ENCODE measurements around the gene RASL10A.
A peak's percentile ranks its signal among the peaks of the same experiment; 100 is the strongest.

The RASL10A gene

DNA sequence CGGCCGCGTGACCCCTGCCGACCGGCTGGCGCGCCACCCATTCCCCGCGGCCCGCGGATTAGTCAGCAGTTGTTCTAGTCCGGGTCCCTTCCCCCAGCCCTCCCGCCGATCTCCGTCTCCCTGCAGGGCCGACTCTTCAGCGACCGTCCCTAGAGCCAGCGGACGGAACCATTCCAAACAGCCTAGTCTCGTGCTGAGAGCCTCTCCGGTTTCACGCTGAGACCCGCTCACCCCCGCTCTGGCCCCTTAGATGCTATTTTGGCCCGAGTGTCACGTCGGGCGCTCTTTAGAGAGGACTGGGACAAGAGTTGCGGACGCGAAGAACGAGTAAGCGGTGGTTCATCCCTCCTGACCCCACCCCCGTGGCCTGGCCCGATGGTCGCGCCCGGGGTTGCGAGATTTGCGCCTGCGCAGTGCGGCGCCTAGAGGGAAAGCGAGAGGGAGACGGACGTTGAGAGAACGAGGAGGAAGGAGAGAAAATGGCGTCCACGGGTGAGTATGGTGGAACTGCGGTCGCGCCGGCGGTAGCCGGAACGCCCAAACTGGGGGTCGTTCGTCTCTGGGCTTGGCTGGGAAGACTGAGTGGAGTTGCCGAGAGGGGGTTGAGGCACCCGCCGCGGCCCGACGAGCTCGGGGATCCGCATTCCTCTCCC, 47.5 kb downstream of the RASL10A start, which contains the start of the genes EWSR1 and RHBDD3:
Gene EWSR1, plus strand, starts transcription at position 411 of the 653 bp plus-strand sequence. Its CDS starts 69 bp downstream, at position 480.
Gene RHBDD3, minus strand, starts transcription at position 124 of the 653 bp plus-strand sequence. CDS start 2,355 bp downstream, outside the sequence.
- peak; percentile 94 for DNase-seq (ENCODE audit: low read depth)

DNA sequence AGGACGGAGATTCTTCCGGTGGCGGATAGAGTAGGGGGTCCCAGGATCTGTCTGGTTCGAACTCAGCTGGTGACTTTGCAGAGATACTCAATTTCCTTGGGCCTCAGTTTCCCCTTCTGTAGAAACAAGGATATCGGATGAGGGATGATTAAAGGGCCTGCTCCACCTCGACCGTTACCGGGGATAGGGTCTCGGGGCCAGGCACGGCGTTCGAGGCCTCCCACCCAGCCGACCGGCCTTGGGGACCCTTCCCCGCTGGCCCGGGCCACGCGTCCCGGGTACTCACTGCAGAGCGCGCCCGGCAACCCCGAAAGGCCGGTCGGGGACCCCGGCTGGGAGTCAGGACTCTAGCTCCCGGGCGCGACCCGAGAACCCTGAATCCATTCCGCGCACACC, 48.0 kb downstream of the RASL10A start:
- DNase-seq (ENCODE audit: low read depth), result no peak

DNA sequence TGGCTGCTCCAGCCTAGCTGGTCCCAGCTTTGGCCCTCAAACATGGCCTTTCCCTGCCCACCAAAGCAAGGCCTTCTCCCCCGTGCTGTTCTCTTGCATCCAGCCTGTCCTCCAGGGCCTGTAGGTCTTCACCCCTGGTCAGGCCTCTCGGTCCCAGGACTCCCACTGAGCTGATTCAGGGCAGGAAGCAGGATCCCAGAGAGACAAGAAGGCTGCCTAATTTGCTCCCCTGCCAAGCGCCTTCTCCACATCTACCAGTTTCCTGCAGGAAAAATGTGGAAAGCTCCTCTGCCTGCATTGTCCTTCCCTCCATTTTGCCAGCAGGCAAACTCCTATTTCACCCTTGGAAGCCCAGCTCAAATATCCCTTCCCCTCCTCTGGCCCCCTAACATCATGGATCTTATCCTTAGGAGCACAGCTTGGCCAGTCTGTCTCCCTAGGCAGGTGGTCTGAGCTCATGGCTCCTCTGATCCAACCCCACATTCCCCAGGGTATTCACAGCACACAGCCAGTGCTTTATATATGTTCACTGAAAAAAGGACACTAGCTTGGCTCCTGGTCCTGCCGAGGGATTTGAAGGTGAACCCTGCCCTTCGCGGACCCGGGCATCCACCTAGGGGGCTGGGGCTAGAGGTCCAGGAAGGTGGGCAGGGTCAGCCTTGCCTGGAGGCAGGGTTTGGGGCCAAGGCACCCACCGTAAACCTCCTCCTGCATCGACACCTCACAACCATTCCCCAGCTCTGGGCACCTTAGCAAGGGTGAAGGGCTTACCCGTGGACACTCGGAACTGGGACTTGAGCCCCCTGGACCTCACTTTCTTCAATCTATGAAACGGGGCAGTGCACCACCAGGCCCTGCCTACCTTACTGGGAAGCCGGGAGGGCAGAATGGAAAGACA, 48.7 kb downstream of the RASL10A start:
- no peak for DNase-seq (ENCODE audit: low read depth)

DNA sequence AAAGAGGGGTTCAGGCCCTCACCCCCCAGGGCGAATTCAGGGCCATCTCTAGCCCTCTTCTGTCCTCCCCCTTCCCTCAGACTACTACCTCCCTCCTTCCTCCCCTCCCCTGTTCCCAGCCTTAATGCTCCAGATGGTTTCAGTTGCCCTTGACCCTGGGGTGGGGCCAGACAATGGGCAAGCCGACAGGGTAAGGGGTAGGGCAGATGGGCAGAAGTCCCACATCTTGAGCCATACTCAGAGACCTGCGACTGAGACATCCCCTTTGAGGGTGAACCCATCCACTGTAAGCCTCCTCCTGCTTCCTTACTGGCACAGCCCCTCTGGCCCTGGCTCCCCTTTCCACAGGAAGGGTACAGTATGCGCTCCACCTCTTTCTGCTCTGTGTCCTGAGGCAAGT, 49.6 kb downstream of the RASL10A start:
- no peak for DNase-seq (ENCODE audit: low read depth)

DNA sequence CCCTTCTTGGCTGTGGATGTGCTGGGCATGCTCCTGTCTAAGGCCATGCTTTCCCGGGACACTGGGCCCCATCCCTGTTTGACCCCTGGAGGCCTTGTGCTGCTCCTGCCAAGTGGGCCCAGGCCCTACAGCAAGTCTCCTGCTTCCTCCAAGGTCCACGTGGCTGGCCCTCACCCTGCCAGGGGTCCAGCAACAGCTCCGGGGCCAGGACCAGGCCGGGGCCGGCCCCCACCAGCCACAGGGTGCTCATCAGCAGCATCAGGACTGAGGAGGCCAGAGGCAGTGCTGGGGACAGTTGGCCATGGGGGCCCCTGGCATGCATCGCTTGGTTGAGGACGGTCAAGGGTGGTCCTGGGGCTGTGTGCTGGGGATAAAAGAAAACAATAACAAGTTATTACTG, 50.2 kb downstream of the RASL10A start:
- no peak for DNase-seq (ENCODE audit: low read depth)

DNA sequence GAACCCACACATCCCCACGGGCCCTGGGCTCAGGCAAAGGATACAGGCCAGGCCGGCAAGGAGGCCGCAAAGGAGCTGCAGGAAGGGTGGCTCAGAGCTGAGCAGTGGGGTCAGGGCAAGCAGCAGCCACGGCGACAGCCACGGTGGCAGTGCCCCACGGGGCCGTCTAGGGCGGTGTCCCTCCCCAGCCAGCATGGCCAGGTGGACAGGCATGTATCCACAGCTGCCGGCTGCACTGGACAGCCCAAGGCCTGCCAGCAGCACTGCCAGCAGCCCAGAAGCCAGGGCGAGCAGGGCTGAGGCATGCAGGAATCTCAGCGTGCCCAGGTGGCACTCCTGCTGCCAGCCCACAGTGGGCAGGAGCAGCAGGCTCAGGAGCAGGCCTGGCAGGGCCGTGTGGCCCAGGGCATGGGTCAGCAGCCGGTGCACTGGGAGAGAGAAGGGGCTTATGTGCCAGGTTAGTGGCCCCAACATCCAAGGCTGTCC, 51.7 kb downstream of the RASL10A start:
- no peak for DNase-seq (ENCODE audit: low read depth)
